ENCODE data around the gene TCEANC2.

Gene TCEANC2

GRCh38 chr1:54112705-54113368 is 59.4 kb downstream of the TCEANC2 start:
- no peak for DNase-seq (ENCODE audit: low read depth in 2 of 3, low spot score in 2 of 3)

GRCh38 chr1:54114001-54114400 is 60.6 kb downstream of the TCEANC2 start:
- no peak for DNase-seq (ENCODE audit: low read depth in 2 of 3, low spot score in 2 of 3)

- no peak for DNase-seq (ENCODE audit: low read depth in 2 of 3, low spot score in 2 of 3)
Observed at GRCh38 chr1:54114955-54115354, 61.5 kb downstream of the TCEANC2 start.

- DNase-seq (ENCODE audit: low read depth in 2 of 3, low spot score in 2 of 3): no peak
Observed at GRCh38 chr1:54115520-54115919, 62.1 kb downstream of the TCEANC2 start.

DNA sequence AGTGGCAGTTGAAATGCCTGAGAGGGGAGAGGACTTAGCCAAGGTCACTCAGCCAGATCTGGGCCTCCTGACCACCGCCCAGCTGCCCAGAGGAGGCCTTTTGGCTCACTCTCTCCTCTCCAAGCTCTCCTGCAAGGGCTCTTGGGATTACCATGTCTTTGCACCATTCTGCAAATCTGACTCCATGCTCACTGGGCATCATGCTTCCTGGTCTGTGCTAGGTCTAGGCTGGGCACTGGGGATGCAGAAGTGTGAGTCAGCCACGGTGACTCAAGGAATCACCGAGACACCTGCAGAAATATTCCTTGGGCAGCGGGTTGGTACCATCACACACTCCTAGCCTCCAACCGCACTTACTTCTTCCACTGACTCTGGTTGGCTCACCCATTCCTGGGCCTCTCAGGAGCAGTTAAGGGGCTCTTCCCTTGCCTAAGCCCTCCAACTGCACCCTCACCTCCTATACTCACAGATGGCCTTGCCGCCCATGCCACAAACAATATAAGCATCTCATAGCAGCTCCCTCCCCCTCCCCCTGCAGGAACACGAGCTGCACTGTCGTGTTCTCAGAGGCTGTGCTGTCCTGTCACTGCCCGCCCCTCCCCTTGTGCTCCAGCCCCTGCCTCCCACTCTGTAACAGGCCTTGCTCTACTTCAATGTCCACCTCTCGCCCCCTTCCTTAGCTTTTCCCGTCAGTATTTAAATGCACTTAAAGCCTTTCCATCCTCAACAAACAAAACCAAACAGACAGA is 64.6 kb downstream of the TCEANC2 start:
- DNase-seq (ENCODE audit: low read depth in 2 of 3, low spot score in 2 of 3): no peak

- DNase-seq (ENCODE audit: low read depth in 2 of 3, low spot score in 2 of 3): no peak
Observed at GRCh38 chr1:54118704-54119103, 65.3 kb downstream of the TCEANC2 start.

GRCh38 chr1:54120018-54120697 is 66.8 kb downstream of the TCEANC2 start:
- DNase-seq (ENCODE audit: low read depth in 2 of 3, low spot score in 2 of 3): no peak

DNA sequence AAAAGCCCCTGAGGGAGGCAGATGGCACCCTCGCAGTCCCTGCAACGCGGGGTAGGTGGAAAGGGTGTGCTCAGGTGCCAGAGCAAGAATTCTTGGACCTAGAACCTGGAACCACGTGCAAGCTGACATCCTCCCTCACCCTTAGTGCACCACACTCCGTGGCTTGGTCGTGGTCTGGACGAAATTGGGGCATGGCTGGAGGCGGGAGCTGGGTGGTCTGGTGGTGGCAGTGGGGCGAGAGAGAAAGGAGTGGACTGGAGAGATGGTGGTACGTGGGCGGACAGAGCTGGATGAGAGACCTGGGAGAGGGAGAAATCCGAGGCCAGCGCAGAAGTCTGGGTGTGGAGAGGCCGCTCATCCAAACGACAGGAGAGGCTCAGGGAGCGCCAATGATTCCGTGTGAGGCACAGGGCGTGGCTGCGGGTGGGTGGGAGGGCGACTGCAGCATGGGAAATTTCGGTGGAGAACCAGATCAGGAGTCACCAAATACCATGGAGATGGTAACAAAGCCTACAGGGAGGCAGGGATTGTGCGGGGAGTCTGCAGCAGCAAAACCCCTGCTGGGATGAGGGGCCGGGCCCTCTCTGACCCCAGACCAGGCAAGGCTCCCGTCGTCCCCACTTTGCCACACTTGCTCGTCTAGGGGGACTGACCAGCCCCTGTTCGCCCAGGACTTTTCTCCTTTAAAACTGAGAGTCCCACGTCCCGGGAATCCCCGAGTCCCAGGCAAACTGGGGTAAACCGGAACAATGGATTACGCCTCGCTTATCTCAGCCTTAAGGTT is 67.5 kb downstream of the TCEANC2 start:
- no peak for DNase-seq (ENCODE audit: low read depth in 2 of 3, low spot score in 2 of 3)

DNA sequence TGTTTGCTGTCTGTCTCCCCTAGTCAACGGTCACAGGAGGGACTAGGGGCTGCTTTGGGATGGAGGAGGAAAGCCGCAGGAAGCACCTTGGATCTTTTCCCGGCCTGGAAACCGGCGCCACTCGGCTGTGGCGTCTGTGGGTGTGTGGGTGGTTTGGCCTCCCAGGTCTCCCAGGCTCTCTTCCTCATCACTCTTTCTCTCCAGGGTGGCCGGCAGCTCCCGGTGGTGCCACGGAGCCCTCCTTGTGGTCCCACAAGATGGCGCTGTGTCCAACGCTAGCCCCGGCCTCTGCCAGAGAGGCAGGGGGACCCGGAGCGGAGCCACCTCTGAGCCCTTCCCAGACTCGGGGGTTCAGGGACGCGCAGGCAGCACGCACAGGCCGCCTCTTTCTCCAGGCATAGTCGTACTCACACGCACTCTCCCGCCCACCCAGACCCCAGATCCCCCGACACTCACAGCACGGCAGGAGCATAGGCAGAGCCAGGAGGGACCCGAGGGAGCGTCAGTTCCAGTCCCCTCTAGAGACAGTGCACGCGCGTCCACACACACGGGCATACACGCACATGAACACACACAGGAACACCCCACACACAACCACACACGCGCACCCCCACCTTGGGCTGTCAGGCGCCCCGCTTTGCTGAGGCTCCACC is 68.2 kb downstream of the TCEANC2 start:
- peak; percentile 20 to 60 (median 41) for DNase-seq (ENCODE audit: low read depth in 2 of 3, low spot score in 2 of 3)

GRCh38 chr1:54122135-54122751 is 68.8 kb downstream of the TCEANC2 start:
- DNase-seq (ENCODE audit: low read depth in 2 of 3, low spot score in 2 of 3): no peak

DNA sequence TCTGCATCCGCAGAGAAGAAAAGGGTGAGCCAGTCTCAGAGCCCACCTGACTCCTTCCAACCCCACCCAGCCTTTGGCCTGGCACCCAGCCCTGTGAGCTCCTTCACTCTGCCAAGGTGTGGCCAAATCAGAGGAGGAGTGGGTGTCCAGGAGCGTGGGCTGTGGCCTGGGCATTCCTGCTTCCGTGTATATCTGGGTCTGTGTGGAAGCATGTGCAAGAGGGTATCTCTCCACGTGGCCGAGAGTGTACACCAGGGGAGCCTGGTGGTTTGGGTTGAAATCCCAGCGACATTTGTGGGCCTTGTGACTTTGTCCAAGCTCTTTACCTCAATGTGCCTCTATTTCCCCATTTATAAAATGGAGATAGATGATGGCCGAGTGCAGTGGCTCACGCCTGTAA is 69.6 kb downstream of the TCEANC2 start:
- no peak for DNase-seq (ENCODE audit: low read depth in 2 of 3, low spot score in 2 of 3)

DNA sequence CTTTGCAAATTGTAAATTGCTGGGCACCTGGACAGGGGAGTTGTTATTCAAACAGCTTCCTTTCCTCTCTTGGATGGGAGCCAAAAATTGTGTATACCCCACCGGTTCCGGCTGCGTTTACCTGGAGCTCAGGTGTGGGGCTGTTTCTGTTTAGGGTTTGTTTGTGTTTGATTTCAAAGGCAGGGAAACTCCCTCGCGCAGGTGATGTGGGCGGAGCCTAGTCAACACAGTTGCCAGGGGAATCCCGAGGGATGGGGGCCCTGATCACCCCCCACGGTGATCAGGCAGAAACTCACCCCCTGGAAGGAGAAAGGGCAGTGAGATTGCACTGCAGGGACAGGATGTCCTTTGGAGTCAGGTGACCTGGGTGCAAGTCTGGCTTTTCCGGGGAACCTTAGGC is 71.1 kb downstream of the TCEANC2 start:
- DNase-seq (ENCODE audit: low read depth in 2 of 3, low spot score in 2 of 3): no peak

- no peak for DNase-seq (ENCODE audit: low read depth in 2 of 3, low spot score in 2 of 3)
Observed at GRCh38 chr1:54124906-54125305, 71.5 kb downstream of the TCEANC2 start.

GRCh38 chr1:54125386-54126070 is 72.1 kb downstream of the TCEANC2 start:
- no peak for DNase-seq (ENCODE audit: low read depth in 2 of 3, low spot score in 2 of 3)

DNA sequence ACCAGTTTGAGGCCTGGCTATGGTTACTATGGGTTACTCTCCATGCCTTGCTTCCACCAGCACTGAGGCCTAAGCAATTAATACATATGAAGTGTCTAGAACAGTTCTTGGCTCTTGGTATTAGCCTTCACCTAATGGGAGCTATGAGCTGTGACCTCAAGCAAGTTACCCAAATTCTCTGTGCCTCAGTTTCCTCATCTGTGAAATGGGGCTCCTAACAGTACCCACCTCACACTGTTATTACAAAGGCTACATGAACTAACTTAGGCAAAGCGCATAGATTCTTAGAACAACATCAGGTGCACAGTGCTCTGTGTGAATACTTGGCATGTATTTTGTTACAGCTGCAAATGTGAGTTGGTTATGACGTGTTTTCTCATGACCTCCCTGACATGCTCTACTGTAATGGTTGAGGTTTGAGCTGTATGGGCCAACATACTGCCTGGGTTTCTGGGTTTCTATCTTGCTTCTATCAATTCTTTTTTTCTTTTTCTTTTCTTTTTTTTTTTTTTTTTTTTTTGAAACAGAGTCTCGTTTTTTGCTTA is 72.9 kb downstream of the TCEANC2 start:
- no peak for DNase-seq (ENCODE audit: low read depth in 2 of 3, low spot score in 2 of 3)

- DNase-seq (ENCODE audit: low read depth in 2 of 3, low spot score in 2 of 3): no peak
Observed at GRCh38 chr1:54127594-54128300, 74.3 kb downstream of the TCEANC2 start.

- no peak for DNase-seq (ENCODE audit: low read depth in 2 of 3, low spot score in 2 of 3)
Observed at GRCh38 chr1:54129858-54130257, 76.5 kb downstream of the TCEANC2 start.

DNA sequence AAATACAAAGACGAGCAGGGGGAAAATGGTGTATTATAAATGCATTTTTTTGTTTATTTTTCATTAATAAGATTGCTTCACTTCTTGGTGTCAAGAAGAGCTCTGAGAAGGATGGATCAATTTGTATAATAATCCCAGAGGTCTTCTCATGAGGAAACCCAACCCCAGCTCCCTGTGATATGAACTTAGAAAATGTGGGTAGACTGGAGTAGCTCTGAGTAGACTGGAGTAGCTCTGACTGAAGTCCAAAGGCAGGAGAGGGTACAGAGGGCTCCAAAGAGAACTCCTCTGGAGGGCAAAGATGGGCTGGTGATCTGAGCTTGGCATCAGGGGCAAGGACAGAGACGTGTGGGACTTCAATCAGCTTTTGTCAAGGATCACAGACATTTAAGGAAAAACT is 78.0 kb downstream of the TCEANC2 start:
- DNase-seq (ENCODE audit: low read depth in 2 of 3, low spot score in 2 of 3): no peak

DNA sequence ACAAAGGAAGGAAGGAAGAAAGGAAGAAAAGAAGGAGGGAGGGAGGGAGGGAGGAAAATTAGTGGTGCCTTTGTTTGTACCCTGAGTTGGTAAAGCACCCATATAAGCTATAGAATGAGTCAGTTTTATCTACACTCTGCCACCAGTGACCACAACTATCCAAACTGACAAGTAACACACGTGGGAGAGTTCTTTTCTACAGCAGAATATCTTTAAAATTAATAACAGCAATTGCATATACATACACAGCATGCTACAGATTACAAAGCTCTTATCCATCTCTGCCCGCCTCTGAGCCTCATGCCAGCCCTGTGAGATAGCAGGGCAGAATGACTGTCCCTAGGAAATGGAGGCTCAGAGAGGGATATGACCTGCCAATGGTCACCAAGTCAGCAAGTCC is 79.1 kb downstream of the TCEANC2 start:
- no peak for DNase-seq (ENCODE audit: low read depth in 2 of 3, low spot score in 2 of 3)
